ENCODE data around the gene GLI1. TPM values are rescaled to one million over a fixed set of nuclear protein-coding genes. Genes with fewer than 3 reads are reported as not detected.

The GLI1 gene
- total RNA-seq, 2 donors from 2014 or later = 3.4 to 6.4 TPM

GRCh38 chr12:57511161-57511560 lies 51.6 kb downstream of the GLI1 start:
- Histone ChIP-seq H3K27ac (ENCODE audit: low read depth, low read length) (no peak overlapping the region), H3K36me3 (ENCODE audit: control insufficient read depth, insufficient read depth, low read length) (peaks cover 79% of the 10 kb centered on the region), H3K9me3 (ENCODE audit: control insufficient read depth, low read length) (peaks cover 5% of the 10 kb centered on the region), H3K27me3 (ENCODE audit: control insufficient read depth, insufficient read depth, low read length, poor library complexity, severe bottlenecking) (no peaks in the 10 kb centered on the region), H3K9ac (ENCODE audit: extremely low read depth, low read length, poor library complexity, severe bottlenecking) (no peak overlapping the region), H3K4me1 (ENCODE audit: control insufficient read depth, insufficient read depth, low read length) (peaks cover 10% of the 10 kb centered on the region), H3K4me3 (ENCODE audit: low read length) (no peak overlapping the region)
- Mint-ChIP-seq H3K4me1 (peaks cover 17% of the 10 kb centered on the region), H3K4me3 (no peak overlapping the region), H3K36me3 (ENCODE audit: low read depth) (peaks cover 79% of the 10 kb centered on the region), H3K27ac (no peak overlapping the region), H3K27me3 (ENCODE audit: insufficient read depth) (no peaks in the 10 kb centered on the region), H3K9me3 (peaks cover 22% of the 10 kb centered on the region)
- DNase-seq = no peak
- TF ChIP-seq CTCF (conservative IDR thresholded peaks at IDR 0.05) = no peak
- WGBS, 2 experiments (ENCODE audit: insufficient coverage in 1 of 2, insufficient read length in 1 of 2) = 97 to 100% methylated on average over 4 of the region's 4 CpGs

- Histone ChIP-seq H3K27ac (ENCODE audit: low read depth, low read length) (no peak overlapping the region), H3K36me3 (ENCODE audit: control insufficient read depth, insufficient read depth, low read length) (peaks cover 79% of the 10 kb centered on the region), H3K9me3 (ENCODE audit: control insufficient read depth, low read length) (no peaks in the 10 kb centered on the region), H3K4me1 (ENCODE audit: control insufficient read depth, insufficient read depth, low read length) (peaks cover 10% of the 10 kb centered on the region), H3K9ac (ENCODE audit: extremely low read depth, low read length, poor library complexity, severe bottlenecking) (no peak overlapping the region), H3K27me3 (ENCODE audit: control insufficient read depth, insufficient read depth, low read length, poor library complexity, severe bottlenecking) (no peaks in the 10 kb centered on the region), H3K4me3 (ENCODE audit: low read length) (no peak overlapping the region)
- Mint-ChIP-seq H3K36me3 (ENCODE audit: low read depth) (peaks cover 79% of the 10 kb centered on the region), H3K4me1 (peaks cover 20% of the 10 kb centered on the region), H3K27ac (no peak overlapping the region), H3K4me3 (no peak overlapping the region), H3K27me3 (ENCODE audit: insufficient read depth) (no peaks in the 10 kb centered on the region), H3K9me3 (peaks cover 18% of the 10 kb centered on the region)
- 95 to 97% methylated on average over 5 to 7 of the region's 7 CpGs for WGBS, 2 experiments (ENCODE audit: insufficient coverage in 1 of 2, insufficient read length in 1 of 2)
- no peak for DNase-seq
- no peak for TF ChIP-seq CTCF (conservative IDR thresholded peaks at IDR 0.05)
These were observed 52.2 kb downstream of the GLI1 start for GRCh38 chr12:57511588-57512325.

- no peak overlapping the region for H3K27ac ChIP-seq (ENCODE audit: low read depth, low read length)
- Mint-ChIP-seq H3K27me3 (ENCODE audit: insufficient read depth) (no peaks in the 10 kb centered on the region), H3K4me3 (no peak overlapping the region), H3K36me3 (ENCODE audit: low read depth) (peaks cover 88% of the 10 kb centered on the region), H3K4me1 (peaks cover 23% of the 10 kb centered on the region), H3K9me3 (peaks cover 18% of the 10 kb centered on the region), H3K27ac (no peak overlapping the region)
- WGBS, 2 experiments (ENCODE audit: insufficient coverage in 1 of 2, insufficient read length in 1 of 2) = 95 to 96% methylated on average over 6 of the region's 6 CpGs
- H3K4me1 ChIP-seq (ENCODE audit: control insufficient read depth, insufficient read depth, low read length) = peaks cover 10% of the 10 kb centered on the region
- no peak overlapping the region for H3K4me3 ChIP-seq (ENCODE audit: low read length)
- H3K36me3 ChIP-seq (ENCODE audit: control insufficient read depth, insufficient read depth, low read length) = peaks cover 88% of the 10 kb centered on the region
- DNase-seq = no peak
- H3K27me3 ChIP-seq (ENCODE audit: control insufficient read depth, insufficient read depth, low read length, poor library complexity, severe bottlenecking) = no peaks in the 10 kb centered on the region
- H3K9ac ChIP-seq (ENCODE audit: extremely low read depth, low read length, poor library complexity, severe bottlenecking) = no peak overlapping the region
- TF ChIP-seq CTCF (conservative IDR thresholded peaks at IDR 0.05) = no peak
- no peaks in the 10 kb centered on the region for H3K9me3 ChIP-seq (ENCODE audit: control insufficient read depth, low read length)
These were observed 53.1 kb downstream of the GLI1 start for GRCh38 chr12:57512665-57513064.

Measured in endodermal cell (in vitro differentiated cells).